ES-I3 (cell line): ENCODE data around the gene LUZP1.

Source experiments
- H3K36me3 ChIP-seq: 2 replicates; pipeline ENCODE4 v1.6.1; 2013; ENCODE audit warnings: mild to moderate bottlenecking, low read length, control low read depth, moderate library complexity; ENCODE audit not compliant: insufficient read depth
- H3K4me1 ChIP-seq: 2 replicates; pipeline ENCODE4 v1.6.1; 2013; ENCODE audit warnings: mild to moderate bottlenecking, control low read depth, low read length; ENCODE audit not compliant: insufficient read depth
- H3K9ac ChIP-seq: 2 replicates; pipeline ENCODE4 v1.6.1; 2013; ENCODE audit warnings: low read depth, mild to moderate bottlenecking, low read length, moderate library complexity
- H3K9me3 ChIP-seq: 2 replicates; pipeline ENCODE4 v1.6.1; 2013; ENCODE audit warnings: mild to moderate bottlenecking, low read length, moderate library complexity; ENCODE audit not compliant: control insufficient read depth, insufficient read depth

The LUZP1 gene

DNA sequence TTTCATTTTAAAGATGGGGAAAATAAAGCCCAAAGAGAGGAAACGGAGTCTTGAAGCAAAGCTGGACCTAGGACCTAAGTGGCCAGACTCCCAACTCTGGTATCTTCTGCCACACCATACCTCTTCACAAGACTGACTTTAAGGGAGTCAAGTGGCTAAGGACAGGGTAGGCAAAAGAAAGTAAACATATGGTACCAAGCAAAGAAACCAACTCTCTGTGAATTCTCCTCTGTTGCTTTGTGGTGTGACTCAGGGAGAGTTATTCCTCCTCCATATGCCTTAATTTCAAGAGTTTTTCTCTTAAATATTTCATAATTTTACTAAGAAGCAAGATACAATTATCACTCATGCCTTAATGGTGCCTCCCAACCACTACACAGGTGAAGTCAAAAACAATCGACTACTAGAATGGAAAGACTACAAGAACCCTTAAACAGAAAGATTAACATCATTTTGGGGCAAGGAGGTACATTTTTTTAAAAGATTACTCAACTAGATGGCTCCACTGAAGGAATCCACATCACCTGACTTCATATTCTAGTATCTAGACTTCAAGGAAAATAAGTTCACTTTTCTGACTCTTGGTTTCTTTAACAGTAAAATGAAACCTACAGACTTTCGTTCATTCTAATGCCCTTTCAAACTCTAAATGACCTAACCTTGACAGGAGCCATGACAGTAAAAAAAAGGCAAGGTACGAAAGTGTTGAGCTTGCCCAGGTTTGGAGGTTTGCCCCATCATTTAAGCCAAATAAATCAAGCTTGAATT is 44.2 kb downstream of the LUZP1 start:
- Histone ChIP-seq H3K4me1 (peaks cover 14% of the 10 kb centered on the region), H3K36me3 (no peaks in the 10 kb centered on the region), H3K9me3 (no peaks in the 10 kb centered on the region), H3K9ac (no peak overlapping the region)

GRCh38 chr1:23123528-23123927 is 45.1 kb downstream of the LUZP1 start:
- H3K9me3 ChIP-seq, result no peaks in the 10 kb centered on the region
- no peaks in the 10 kb centered on the region for H3K36me3 ChIP-seq
- no peak overlapping the region for H3K9ac ChIP-seq
- peaks cover 14% of the 10 kb centered on the region for H3K4me1 ChIP-seq

GRCh38 chr1:23122796-23123195 is 45.9 kb downstream of the LUZP1 start:
- H3K4me1 ChIP-seq, result peaks cover 14% of the 10 kb centered on the region
- H3K36me3 ChIP-seq, result no peaks in the 10 kb centered on the region
- H3K9ac ChIP-seq, result no peak overlapping the region
- no peaks in the 10 kb centered on the region for H3K9me3 ChIP-seq

GRCh38 chr1:23122023-23122748 is 46.5 kb downstream of the LUZP1 start:
- H3K4me1 ChIP-seq, result peaks cover 14% of the 10 kb centered on the region
- no peaks in the 10 kb centered on the region for H3K36me3 ChIP-seq
- no peaks in the 10 kb centered on the region for H3K9me3 ChIP-seq
- no peak overlapping the region for H3K9ac ChIP-seq

DNA sequence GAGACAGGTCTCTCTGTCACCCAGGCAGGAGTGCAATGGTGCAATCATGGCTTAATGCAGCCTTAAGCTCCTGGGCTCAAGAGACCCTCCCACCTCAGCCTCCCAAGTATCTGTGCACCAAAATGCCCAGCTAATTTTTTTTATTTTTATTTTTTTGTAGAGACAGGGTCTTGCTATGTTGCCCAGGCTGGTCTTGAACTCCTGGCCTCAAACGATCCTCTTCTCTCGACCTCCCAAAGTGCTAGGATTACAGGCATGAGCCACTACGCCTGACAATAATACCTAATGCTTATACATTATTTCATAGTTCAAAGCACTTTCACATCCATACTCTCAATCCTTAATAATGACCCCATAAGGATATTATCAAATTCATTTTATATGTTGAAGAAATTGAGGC is 48.3 kb downstream of the LUZP1 start:
- Histone ChIP-seq H3K9me3 (no peaks in the 10 kb centered on the region), H3K36me3 (no peaks in the 10 kb centered on the region), H3K4me1 (peaks cover 14% of the 10 kb centered on the region), H3K9ac (no peak overlapping the region)

GRCh38 chr1:23118957-23119792 is 49.5 kb downstream of the LUZP1 start:
- Histone ChIP-seq H3K4me1 (peaks cover 14% of the 10 kb centered on the region), H3K36me3 (no peaks in the 10 kb centered on the region), H3K9ac (no peak overlapping the region), H3K9me3 (no peaks in the 10 kb centered on the region)

GRCh38 chr1:23118407-23118806 is 50.2 kb downstream of the LUZP1 start:
- peaks cover 17% of the 10 kb centered on the region for H3K4me1 ChIP-seq
- no peaks in the 10 kb centered on the region for H3K36me3 ChIP-seq
- no peak overlapping the region for H3K9ac ChIP-seq
- no peaks in the 10 kb centered on the region for H3K9me3 ChIP-seq

GRCh38 chr1:23116921-23117699 is 51.5 kb downstream of the LUZP1 start:
- H3K9ac ChIP-seq, result no peak overlapping the region
- H3K9me3 ChIP-seq, result no peaks in the 10 kb centered on the region
- H3K36me3 ChIP-seq, result no peaks in the 10 kb centered on the region
- H3K4me1 ChIP-seq, result peaks cover 9% of the 10 kb centered on the region

GRCh38 chr1:23116216-23116836 is 52.3 kb downstream of the LUZP1 start:
- H3K9me3 ChIP-seq, result no peaks in the 10 kb centered on the region
- H3K4me1 ChIP-seq, result peaks cover 11% of the 10 kb centered on the region
- H3K36me3 ChIP-seq, result no peaks in the 10 kb centered on the region
- no peak overlapping the region for H3K9ac ChIP-seq

- Histone ChIP-seq H3K9me3 (no peaks in the 10 kb centered on the region), H3K9ac (no peak overlapping the region), H3K36me3 (no peaks in the 10 kb centered on the region), H3K4me1 (peaks cover 18% of the 10 kb centered on the region)
Observed at GRCh38 chr1:23114424-23115079, 54.1 kb downstream of the LUZP1 start.

GRCh38 chr1:23111600-23112535 is 56.8 kb downstream of the LUZP1 start:
- Histone ChIP-seq H3K9ac (no peak overlapping the region), H3K4me1 (peaks cover 18% of the 10 kb centered on the region), H3K9me3 (no peaks in the 10 kb centered on the region), H3K36me3 (peaks cover 10% of the 10 kb centered on the region; the same call in 1 of the 2 replicates)

- no peaks in the 10 kb centered on the region for H3K9me3 ChIP-seq
- no peak overlapping the region for H3K9ac ChIP-seq
- H3K4me1 ChIP-seq, result peaks cover 18% of the 10 kb centered on the region
- peaks cover 10% of the 10 kb centered on the region; the same call in 1 of the 2 replicates for H3K36me3 ChIP-seq
Observed at GRCh38 chr1:23110391-23110790, 58.3 kb downstream of the LUZP1 start.
